Uterus (tissue), 2 donors: ENCODE data around the gene DTNBP1.

ENCODE experiments used
- CTCF ChIP-seq, 4 experiments: fragments of 200-600 bp in 2 of 4; fragments of 450-650 bp in 2 of 4; sonication (generic) in 2 of 4; IDR thresholded peaks; one replicate each; pipeline ENCODE4 v1.5.1; 2016 to 2019; ENCODE audit warnings: antibody characterized with exemption in 4 of 4, mild to moderate bottlenecking in 2 of 4, moderate library complexity in 1 of 4
- POLR2A ChIP-seq, 2 donors: fragments of 450-650 bp; IDR thresholded peaks; one replicate each; pipeline ENCODE4 v1.6.1; 2016; ENCODE audit warnings: antibody characterized with exemption in 2 of 2, mild to moderate bottlenecking in 1 of 2, moderate library complexity in 1 of 2

- TF ChIP-seq CTCF (IDR thresholded peaks at IDR 0.05) = no peak
- no peak for TF ChIP-seq POLR2A (IDR thresholded peaks at IDR 0.05)
These were observed 43.5 kb downstream of the DTNBP1 start for GRCh38 chr6:15619330-15619729.
